WTC11 (cell line): ENCODE results near the gene MARS1. TPM values are rescaled to one million over a fixed set of nuclear protein-coding genes. Genes with fewer than 3 reads are reported as not detected.

ENCODE experiments used
- ATAC-seq: fragments of 200-7000 bp; cut with Tn5 transposase; 2 replicates; pipeline ENCODE4 v1.10.0; 2021; ENCODE audit warnings: mild to moderate bottlenecking, moderate library complexity
- CTCF ChIA-PET: fragments of 300-600 bp; sonication (Branson Sonifier 250); formaldehyde crosslinking; loops from one replicate; lab custom pipeline; 2021; ENCODE audit warnings: antibody characterized with exemption; lab: Charles Lee
- POLR2A ChIA-PET: fragments of 350-600 bp; sonication (Branson Sonifier 250); formaldehyde crosslinking; loops from one replicate; lab custom pipeline; 2021; ENCODE audit warnings: antibody characterized with exemption; lab: Charles Lee
- DNase-seq: peaks from one replicate; pipeline ENCODE4 v3.0.0; 2021; ENCODE audit warnings: low spot score
- H3K27ac Mint-ChIP-seq: 2 replicates; pipeline ENCODE4 v1.8.0; 2021; ENCODE audit warnings: mixed read lengths
- H3K27me3 Mint-ChIP-seq: 2 replicates; pipeline ENCODE4 v1.8.0; 2021; ENCODE audit warnings: low read depth, mild to moderate bottlenecking, moderate library complexity, mixed read lengths
- H3K36me3 Mint-ChIP-seq: 2 replicates; pipeline ENCODE4 v1.8.0; 2021; ENCODE audit warnings: mixed read lengths
- H3K4me1 Mint-ChIP-seq: 2 replicates; pipeline ENCODE4 v1.8.0; 2022; ENCODE audit warnings: mixed read lengths
- H3K4me3 Mint-ChIP-seq: 2 replicates; pipeline ENCODE4 v1.8.0; 2021; ENCODE audit warnings: mild to moderate bottlenecking, moderate library complexity, mixed read lengths
- H3K9me3 Mint-ChIP-seq: 2 replicates; pipeline ENCODE4 v1.8.0; 2021; ENCODE audit warnings: mixed read lengths
- ATF1 ChIP-seq: sonication (generic); formaldehyde crosslinking; IDR thresholded peaks from 2 replicates; pipeline ENCODE4 v1.8.1; 2023; ENCODE audit warnings: mild to moderate bottlenecking, moderate library complexity, missing genetic modification reagents
- ESRRA ChIP-seq: sonication (generic); formaldehyde crosslinking; IDR thresholded peaks from 2 replicates; pipeline ENCODE4 v1.8.1; 2022; ENCODE audit warnings: mild to moderate bottlenecking, missing genetic modification reagents, borderline replicate concordance
- FOXK1 ChIP-seq: sonication (generic); formaldehyde crosslinking; IDR thresholded peaks from 2 replicates; pipeline ENCODE4 v1.8.0; 2022; ENCODE audit warnings: mild to moderate bottlenecking, moderate library complexity, missing genetic modification reagents
- GTF2I ChIP-seq: fragments of 250-450 bp; sonication (Bioruptor Pico); conservative IDR thresholded peaks from 2 replicates; pipeline ENCODE4 v1.4.0; 2021; ENCODE audit warnings: mild to moderate bottlenecking
- IRF2 ChIP-seq: sonication (generic); formaldehyde crosslinking; IDR thresholded peaks from 2 replicates; pipeline ENCODE4 v1.8.0; 2022; ENCODE audit warnings: low read depth, missing genetic modification reagents, borderline replicate concordance
- MYBL2 ChIP-seq: sonication (generic); formaldehyde crosslinking; IDR thresholded peaks from 2 replicates; pipeline ENCODE4 v1.8.1; 2023; ENCODE audit warnings: mild to moderate bottlenecking, moderate library complexity, missing genetic modification reagents
- NFE2L1 ChIP-seq: sonication (generic); formaldehyde crosslinking; IDR thresholded peaks from 2 replicates; pipeline ENCODE4 v1.8.1; 2023; ENCODE audit warnings: missing genetic modification reagents
- NFYB ChIP-seq: sonication (generic); formaldehyde crosslinking; conservative IDR thresholded peaks from 2 replicates; pipeline ENCODE4 v1.8.0; 2022; ENCODE audit warnings: low read depth, missing genetic modification reagents
- OVOL2 ChIP-seq: fragments of 250-450 bp; sonication (Bioruptor Pico); IDR thresholded peaks from 2 replicates; pipeline ENCODE4 v1.9.0; 2021; ENCODE audit warnings: mild to moderate bottlenecking, borderline replicate concordance
- SMAD3 ChIP-seq: sonication (generic); formaldehyde crosslinking; IDR thresholded peaks from 2 replicates; pipeline ENCODE4 v1.8.0; 2022; ENCODE audit warnings: missing genetic modification reagents, mild to moderate bottlenecking, borderline replicate concordance
- SMAD4 ChIP-seq: sonication (generic); formaldehyde crosslinking; IDR thresholded peaks from 2 replicates; pipeline ENCODE4 v1.8.0; 2022; ENCODE audit warnings: mild to moderate bottlenecking, missing genetic modification reagents
- SP1 ChIP-seq: sonication (generic); formaldehyde crosslinking; conservative IDR thresholded peaks from 2 replicates; pipeline ENCODE4 v1.8.1; 2022; ENCODE audit warnings: missing genetic modification reagents
- TEAD4 ChIP-seq: sonication (generic); formaldehyde crosslinking; IDR thresholded peaks from 2 replicates; pipeline ENCODE4 v1.8.0; 2022; ENCODE audit warnings: mild to moderate bottlenecking, missing genetic modification reagents
- ZNF263 ChIP-seq: sonication (generic); formaldehyde crosslinking; IDR thresholded peaks from 2 replicates; pipeline ENCODE4 v1.8.1; 2022; ENCODE audit warnings: low read depth, mild to moderate bottlenecking, moderate library complexity, missing genetic modification reagents
- ZNF317 ChIP-seq: sonication (generic); formaldehyde crosslinking; IDR thresholded peaks from 2 replicates; pipeline ENCODE4 v1.8.1; 2023; ENCODE audit warnings: low read depth, mild to moderate bottlenecking, moderate library complexity, missing genetic modification reagents, borderline replicate concordance
- ZNF396 ChIP-seq: fragments of 250-450 bp; sonication (Bioruptor Pico); IDR thresholded peaks from 2 replicates; pipeline ENCODE4 v1.8.0; 2021; ENCODE audit warnings: mild to moderate bottlenecking, moderate library complexity, borderline replicate concordance
- total RNA-seq: library from RNA; stranded (reverse); gene quantifications from 3 replicates; pipeline ENCODE4 v1.2.3, GENCODE V29; 2021
- TF ChIP-seq, protein P1 (sequence below): sonication (generic); formaldehyde crosslinking; IDR thresholded peaks from 2 replicates; pipeline ENCODE4 v1.8.0; 2023; ENCODE audit warnings: missing genetic modification reagents, mild to moderate bottlenecking, borderline replicate concordance
- TF ChIP-seq, protein P2 (sequence below): sonication (generic); formaldehyde crosslinking; IDR thresholded peaks from 2 replicates; pipeline ENCODE4 v1.8.1; 2022; ENCODE audit warnings: mild to moderate bottlenecking, missing genetic modification reagents, moderate library complexity, borderline replicate concordance
- TF ChIP-seq, protein P3 (sequence below): sonication (generic); formaldehyde crosslinking; IDR thresholded peaks from 2 replicates; pipeline ENCODE4 v1.8.1; 2022; ENCODE audit warnings: low read depth, missing genetic modification reagents, borderline replicate concordance
- TF ChIP-seq, protein P4 (sequence below): sonication (generic); formaldehyde crosslinking; IDR thresholded peaks from 2 replicates; pipeline ENCODE4 v1.8.1; 2023; ENCODE audit warnings: mild to moderate bottlenecking, missing genetic modification reagents, borderline replicate concordance
- TF ChIP-seq, protein P5 (sequence below): sonication (generic); formaldehyde crosslinking; IDR thresholded peaks from 2 replicates; pipeline ENCODE4 v1.8.0; 2022; ENCODE audit warnings: mild to moderate bottlenecking, missing genetic modification reagents
- TF ChIP-seq, protein P6 (sequence below): sonication (generic); formaldehyde crosslinking; IDR thresholded peaks from 2 replicates; pipeline ENCODE4 v1.8.0; 2023; ENCODE audit warnings: missing genetic modification reagents

MARS1 gene
- total RNA-seq, 1 experiment from 2014 or later, result 367 TPM

DNA sequence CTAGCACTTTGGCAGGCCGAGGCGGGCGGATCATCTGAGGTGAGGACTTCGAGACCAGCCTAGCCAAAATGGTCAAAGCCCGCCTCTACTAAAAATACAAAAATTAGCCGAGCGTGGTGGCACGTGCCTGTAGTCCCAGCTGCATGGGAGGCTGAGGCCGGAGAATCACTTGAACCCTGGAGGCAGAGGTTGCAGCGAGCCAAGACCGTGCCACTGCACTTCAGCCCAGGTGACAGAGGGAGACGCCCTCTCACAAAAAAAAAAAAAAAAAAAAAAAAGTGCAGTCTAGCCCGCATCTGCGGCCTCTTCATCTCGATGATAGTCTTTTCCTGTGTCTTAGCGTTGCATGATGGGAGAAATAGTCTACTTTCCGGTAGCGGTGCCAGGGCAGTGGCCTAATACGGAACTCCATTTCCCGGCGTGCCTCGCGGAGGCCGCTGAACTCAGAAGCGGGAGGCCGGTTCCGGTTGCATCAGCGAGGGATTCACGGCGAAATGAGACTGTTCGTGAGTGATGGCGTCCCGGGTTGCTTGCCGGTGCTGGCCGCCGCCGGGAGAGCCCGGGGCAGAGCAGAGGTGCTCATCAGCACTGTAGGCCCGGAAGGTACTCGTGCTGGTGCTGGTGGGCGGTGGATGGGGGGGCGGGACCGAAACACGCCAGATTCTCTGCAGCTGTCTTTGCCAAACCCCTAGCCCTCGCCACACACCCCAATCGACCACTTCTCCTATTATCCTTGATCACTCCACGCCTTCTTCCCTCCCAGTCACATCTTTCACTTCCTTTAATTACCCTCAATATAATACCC is at the start of gene MARS1 (continued):
- TF ChIP-seq SP1 (CRISPR knock-in tag), result peak; percentile 42; the same call in 1 of the 2 replicates
- TF ChIP-seq FOXK1 (CRISPR knock-in tag), result peak; percentile 86
- TF ChIP-seq ZNF317 (CRISPR knock-in tag), result no peak
- TF ChIP-seq, protein P1, sequence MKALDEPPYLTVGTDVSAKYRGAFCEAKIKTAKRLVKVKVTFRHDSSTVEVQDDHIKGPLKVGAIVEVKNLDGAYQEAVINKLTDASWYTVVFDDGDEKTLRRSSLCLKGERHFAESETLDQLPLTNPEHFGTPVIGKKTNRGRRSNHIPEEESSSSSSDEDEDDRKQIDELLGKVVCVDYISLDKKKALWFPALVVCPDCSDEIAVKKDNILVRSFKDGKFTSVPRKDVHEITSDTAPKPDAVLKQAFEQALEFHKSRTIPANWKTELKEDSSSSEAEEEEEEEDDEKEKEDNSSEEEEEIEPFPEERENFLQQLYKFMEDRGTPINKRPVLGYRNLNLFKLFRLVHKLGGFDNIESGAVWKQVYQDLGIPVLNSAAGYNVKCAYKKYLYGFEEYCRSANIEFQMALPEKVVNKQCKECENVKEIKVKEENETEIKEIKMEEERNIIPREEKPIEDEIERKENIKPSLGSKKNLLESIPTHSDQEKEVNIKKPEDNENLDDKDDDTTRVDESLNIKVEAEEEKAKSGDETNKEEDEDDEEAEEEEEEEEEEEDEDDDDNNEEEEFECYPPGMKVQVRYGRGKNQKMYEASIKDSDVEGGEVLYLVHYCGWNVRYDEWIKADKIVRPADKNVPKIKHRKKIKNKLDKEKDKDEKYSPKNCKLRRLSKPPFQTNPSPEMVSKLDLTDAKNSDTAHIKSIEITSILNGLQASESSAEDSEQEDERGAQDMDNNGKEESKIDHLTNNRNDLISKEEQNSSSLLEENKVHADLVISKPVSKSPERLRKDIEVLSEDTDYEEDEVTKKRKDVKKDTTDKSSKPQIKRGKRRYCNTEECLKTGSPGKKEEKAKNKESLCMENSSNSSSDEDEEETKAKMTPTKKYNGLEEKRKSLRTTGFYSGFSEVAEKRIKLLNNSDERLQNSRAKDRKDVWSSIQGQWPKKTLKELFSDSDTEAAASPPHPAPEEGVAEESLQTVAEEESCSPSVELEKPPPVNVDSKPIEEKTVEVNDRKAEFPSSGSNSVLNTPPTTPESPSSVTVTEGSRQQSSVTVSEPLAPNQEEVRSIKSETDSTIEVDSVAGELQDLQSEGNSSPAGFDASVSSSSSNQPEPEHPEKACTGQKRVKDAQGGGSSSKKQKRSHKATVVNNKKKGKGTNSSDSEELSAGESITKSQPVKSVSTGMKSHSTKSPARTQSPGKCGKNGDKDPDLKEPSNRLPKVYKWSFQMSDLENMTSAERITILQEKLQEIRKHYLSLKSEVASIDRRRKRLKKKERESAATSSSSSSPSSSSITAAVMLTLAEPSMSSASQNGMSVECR (CRISPR knock-in tag), result peak; percentile 75; the same call in 1 of the 2 replicates
- no peak; the same call in 1 of the 2 replicates for TF ChIP-seq NFE2L1 (CRISPR knock-in tag)
- peak; percentile 90 for TF ChIP-seq GTF2I
- no peak for TF ChIP-seq ESRRA (CRISPR knock-in tag)
- no peak for TF ChIP-seq SMAD4
- TF ChIP-seq, protein P2, sequence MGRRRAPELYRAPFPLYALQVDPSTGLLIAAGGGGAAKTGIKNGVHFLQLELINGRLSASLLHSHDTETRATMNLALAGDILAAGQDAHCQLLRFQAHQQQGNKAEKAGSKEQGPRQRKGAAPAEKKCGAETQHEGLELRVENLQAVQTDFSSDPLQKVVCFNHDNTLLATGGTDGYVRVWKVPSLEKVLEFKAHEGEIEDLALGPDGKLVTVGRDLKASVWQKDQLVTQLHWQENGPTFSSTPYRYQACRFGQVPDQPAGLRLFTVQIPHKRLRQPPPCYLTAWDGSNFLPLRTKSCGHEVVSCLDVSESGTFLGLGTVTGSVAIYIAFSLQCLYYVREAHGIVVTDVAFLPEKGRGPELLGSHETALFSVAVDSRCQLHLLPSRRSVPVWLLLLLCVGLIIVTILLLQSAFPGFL (CRISPR knock-in tag), result no peak
- no peak for TF ChIP-seq ZNF396 (CRISPR knock-in tag)

DNA sequence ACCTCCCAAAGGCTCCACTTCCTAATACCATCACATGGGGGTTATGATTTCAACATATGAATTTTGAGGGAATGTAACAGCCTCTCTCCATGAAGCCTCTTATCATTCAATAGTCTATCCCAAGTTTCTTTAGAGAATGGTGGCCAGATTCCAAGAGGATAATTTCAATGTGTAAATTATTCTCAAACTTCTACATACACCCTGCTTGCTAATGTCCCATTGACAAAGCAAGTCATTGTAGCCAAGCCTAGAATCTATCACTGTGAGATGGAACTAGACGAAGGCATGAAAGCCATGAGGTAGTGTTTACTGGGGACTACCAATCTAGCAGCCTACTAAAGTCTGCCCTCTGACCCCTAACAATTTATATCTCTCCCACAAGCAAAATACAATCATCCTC is 49.5 kb upstream of the MARS1 start:
- H3K36me3 Mint-ChIP-seq, result peaks cover 10% of the 10 kb centered on the region
- ChIA-PET POLR2A (no interaction called here), CTCF (no interaction called here)
- no peaks in the 10 kb centered on the region; the same call in none of the 2 replicates for H3K4me1 Mint-ChIP-seq
- no peak for ATAC-seq
- H3K27ac Mint-ChIP-seq, result no peak overlapping the region
- H3K27me3 Mint-ChIP-seq, result peaks cover 9% of the 10 kb centered on the region
- no peak for DNase-seq
- H3K9me3 Mint-ChIP-seq, result peaks cover 12% of the 10 kb centered on the region
- no peak overlapping the region for H3K4me3 Mint-ChIP-seq
- TF ChIP-seq, protein P3, sequence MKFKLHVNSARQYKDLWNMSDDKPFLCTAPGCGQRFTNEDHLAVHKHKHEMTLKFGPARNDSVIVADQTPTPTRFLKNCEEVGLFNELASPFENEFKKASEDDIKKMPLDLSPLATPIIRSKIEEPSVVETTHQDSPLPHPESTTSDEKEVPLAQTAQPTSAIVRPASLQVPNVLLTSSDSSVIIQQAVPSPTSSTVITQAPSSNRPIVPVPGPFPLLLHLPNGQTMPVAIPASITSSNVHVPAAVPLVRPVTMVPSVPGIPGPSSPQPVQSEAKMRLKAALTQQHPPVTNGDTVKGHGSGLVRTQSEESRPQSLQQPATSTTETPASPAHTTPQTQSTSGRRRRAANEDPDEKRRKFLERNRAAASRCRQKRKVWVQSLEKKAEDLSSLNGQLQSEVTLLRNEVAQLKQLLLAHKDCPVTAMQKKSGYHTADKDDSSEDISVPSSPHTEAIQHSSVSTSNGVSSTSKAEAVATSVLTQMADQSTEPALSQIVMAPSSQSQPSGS (CRISPR knock-in tag), result no peak
- TF ChIP-seq, protein P4, sequence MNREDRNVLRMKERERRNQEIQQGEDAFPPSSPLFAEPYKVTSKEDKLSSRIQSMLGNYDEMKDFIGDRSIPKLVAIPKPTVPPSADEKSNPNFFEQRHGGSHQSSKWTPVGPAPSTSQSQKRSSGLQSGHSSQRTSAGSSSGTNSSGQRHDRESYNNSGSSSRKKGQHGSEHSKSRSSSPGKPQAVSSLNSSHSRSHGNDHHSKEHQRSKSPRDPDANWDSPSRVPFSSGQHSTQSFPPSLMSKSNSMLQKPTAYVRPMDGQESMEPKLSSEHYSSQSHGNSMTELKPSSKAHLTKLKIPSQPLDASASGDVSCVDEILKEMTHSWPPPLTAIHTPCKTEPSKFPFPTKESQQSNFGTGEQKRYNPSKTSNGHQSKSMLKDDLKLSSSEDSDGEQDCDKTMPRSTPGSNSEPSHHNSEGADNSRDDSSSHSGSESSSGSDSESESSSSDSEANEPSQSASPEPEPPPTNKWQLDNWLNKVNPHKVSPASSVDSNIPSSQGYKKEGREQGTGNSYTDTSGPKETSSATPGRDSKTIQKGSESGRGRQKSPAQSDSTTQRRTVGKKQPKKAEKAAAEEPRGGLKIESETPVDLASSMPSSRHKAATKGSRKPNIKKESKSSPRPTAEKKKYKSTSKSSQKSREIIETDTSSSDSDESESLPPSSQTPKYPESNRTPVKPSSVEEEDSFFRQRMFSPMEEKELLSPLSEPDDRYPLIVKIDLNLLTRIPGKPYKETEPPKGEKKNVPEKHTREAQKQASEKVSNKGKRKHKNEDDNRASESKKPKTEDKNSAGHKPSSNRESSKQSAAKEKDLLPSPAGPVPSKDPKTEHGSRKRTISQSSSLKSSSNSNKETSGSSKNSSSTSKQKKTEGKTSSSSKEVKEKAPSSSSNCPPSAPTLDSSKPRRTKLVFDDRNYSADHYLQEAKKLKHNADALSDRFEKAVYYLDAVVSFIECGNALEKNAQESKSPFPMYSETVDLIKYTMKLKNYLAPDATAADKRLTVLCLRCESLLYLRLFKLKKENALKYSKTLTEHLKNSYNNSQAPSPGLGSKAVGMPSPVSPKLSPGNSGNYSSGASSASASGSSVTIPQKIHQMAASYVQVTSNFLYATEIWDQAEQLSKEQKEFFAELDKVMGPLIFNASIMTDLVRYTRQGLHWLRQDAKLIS (CRISPR knock-in tag), result no peak
- TF ChIP-seq, protein P5, sequence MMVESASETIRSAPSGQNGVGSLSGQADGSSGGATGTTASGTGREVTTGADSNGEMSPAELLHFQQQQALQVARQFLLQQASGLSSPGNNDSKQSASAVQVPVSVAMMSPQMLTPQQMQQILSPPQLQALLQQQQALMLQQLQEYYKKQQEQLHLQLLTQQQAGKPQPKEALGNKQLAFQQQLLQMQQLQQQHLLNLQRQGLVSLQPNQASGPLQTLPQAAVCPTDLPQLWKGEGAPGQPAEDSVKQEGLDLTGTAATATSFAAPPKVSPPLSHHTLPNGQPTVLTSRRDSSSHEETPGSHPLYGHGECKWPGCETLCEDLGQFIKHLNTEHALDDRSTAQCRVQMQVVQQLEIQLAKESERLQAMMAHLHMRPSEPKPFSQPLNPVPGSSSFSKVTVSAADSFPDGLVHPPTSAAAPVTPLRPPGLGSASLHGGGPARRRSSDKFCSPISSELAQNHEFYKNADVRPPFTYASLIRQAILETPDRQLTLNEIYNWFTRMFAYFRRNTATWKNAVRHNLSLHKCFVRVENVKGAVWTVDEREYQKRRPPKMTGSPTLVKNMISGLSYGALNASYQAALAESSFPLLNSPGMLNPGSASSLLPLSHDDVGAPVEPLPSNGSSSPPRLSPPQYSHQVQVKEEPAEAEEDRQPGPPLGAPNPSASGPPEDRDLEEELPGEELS, result no peak
- no peak for TF ChIP-seq SMAD3
- no peak for TF ChIP-seq ATF1 (CRISPR knock-in tag)
- TF ChIP-seq NFYB (CRISPR knock-in tag), result no peak
- TF ChIP-seq ZNF263, result no peak
- no peak for TF ChIP-seq OVOL2 (CRISPR knock-in tag)
- no peak for TF ChIP-seq IRF2 (CRISPR knock-in tag)
- no peak for TF ChIP-seq MYBL2 (CRISPR knock-in tag)
- no peak for TF ChIP-seq SP1 (CRISPR knock-in tag)
- TF ChIP-seq TEAD4 (CRISPR knock-in tag), result no peak
- TF ChIP-seq, protein P6, sequence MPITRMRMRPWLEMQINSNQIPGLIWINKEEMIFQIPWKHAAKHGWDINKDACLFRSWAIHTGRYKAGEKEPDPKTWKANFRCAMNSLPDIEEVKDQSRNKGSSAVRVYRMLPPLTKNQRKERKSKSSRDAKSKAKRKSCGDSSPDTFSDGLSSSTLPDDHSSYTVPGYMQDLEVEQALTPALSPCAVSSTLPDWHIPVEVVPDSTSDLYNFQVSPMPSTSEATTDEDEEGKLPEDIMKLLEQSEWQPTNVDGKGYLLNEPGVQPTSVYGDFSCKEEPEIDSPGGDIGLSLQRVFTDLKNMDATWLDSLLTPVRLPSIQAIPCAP (CRISPR knock-in tag), result no peak
